Measurements from ENCODE around the gene MYO1C.
"Not testable (repeated sequence)": the region's sequence is repeated elsewhere in the genome, so short reads cannot be mapped to it uniquely, and the experiment has no call there.

Gene MYO1C

GRCh38 chr17:1431631-1432104 is 60.8 kb downstream of the MYO1C start:
- no peaks in the 10 kb centered on the region for H3K9me3 ChIP-seq (replicated peaks in 1 of 11)
- H3K27ac ChIP-seq = no peak overlapping the region
- H4K20me1 ChIP-seq = peaks cover 51 to 100% (median 100%) of the 10 kb centered on the region in 11 experiments
- H3K36me3 ChIP-seq = peaks cover 84 to 100% (median 97%) of the 10 kb centered on the region in 11 experiments
- no peak for TF ChIP-seq Cebpa-rat (IDR thresholded peaks at IDR 0.05)
- H3K4me3 ChIP-seq = no peak overlapping the region
- H3K27me3 ChIP-seq = no peaks in the 10 kb centered on the region
- H3K4me1 ChIP-seq = peaks cover 8 to 20% (median 14%) of the 10 kb centered on the region in 10 experiments
- peak overlapping the region in 4 of 11 experiments; percentile 1 to 43 (median 8); a peak in 2 of 22 replicates for H3K9ac ChIP-seq
- H3K4me2 ChIP-seq = peak overlapping the region in 9 of 11 experiments; percentile 1 to 59 (median 31); a peak in 9 of 22 replicates

- TF ChIP-seq Cebpa-rat (IDR thresholded peaks at IDR 0.05) = no peak
- peaks cover 0 to 8% (median 0%) of the 10 kb centered on the region in 10 experiments; a peak in 1 of 20 replicates for H3K4me1 ChIP-seq
- no peak overlapping the region for H3K4me3 ChIP-seq
- H3K36me3 ChIP-seq = peaks cover 82 to 97% (median 90%) of the 10 kb centered on the region in 11 experiments
- H3K9me3 ChIP-seq (replicated peaks in 1 of 11) = no peaks in the 10 kb centered on the region
- H3K27ac ChIP-seq = no peak overlapping the region
- no peak overlapping the region for H3K4me2 ChIP-seq
- no peak overlapping the region for H3K9ac ChIP-seq
- H4K20me1 ChIP-seq = peaks cover 26 to 94% (median 78%) of the 10 kb centered on the region in 11 experiments
- H3K27me3 ChIP-seq = no peaks in the 10 kb centered on the region
Observed at GRCh38 chr17:1423456-1424135, 68.9 kb downstream of the MYO1C start.

GRCh38 chr17:1422885-1423284 is 69.6 kb downstream of the MYO1C start:
- no peak overlapping the region for H3K4me2 ChIP-seq
- TF ChIP-seq Cebpa-rat (IDR thresholded peaks at IDR 0.05) = no peak
- peaks cover 76 to 97% (median 90%) of the 10 kb centered on the region in 11 experiments for H3K36me3 ChIP-seq

GRCh38 chr17:1421470-1421869 is 71.0 kb downstream of the MYO1C start:
- peaks cover 67 to 97% (median 87%) of the 10 kb centered on the region in 11 experiments for H3K36me3 ChIP-seq
- no peak overlapping the region for H3K27ac ChIP-seq
- peaks cover 20 to 88% (median 57%) of the 10 kb centered on the region in 11 experiments for H4K20me1 ChIP-seq
- no peaks in the 10 kb centered on the region for H3K9me3 ChIP-seq (replicated peaks in 1 of 11)
- no peaks in the 10 kb centered on the region for H3K27me3 ChIP-seq
- TF ChIP-seq Cebpa-rat (IDR thresholded peaks at IDR 0.05) = no peak
- H3K9ac ChIP-seq = no peak overlapping the region
- peaks cover 0 to 8% (median 0%) of the 10 kb centered on the region in 10 experiments; a peak in 1 of 20 replicates for H3K4me1 ChIP-seq
- no peak overlapping the region for H3K4me2 ChIP-seq
- H3K4me3 ChIP-seq = no peak overlapping the region

More at GRCh38 chr17:1422885-1423284, 69.6 kb downstream of the MYO1C start:
- Histone ChIP-seq H3K27ac (no peak overlapping the region), H3K9ac (no peak overlapping the region), H3K9me3 (replicated peaks in 1 of 11) (no peaks in the 10 kb centered on the region), H4K20me1 (peaks cover 25 to 94% (median 71%) of the 10 kb centered on the region in 11 experiments), H3K4me1 (peaks cover 0 to 8% (median 0%) of the 10 kb centered on the region in 10 experiments; a peak in 1 of 20 replicates), H3K4me3 (no peak overlapping the region), H3K27me3 (no peaks in the 10 kb centered on the region)

- H3K27ac ChIP-seq = no peak overlapping the region
- peaks cover 15 to 85% (median 52%) of the 10 kb centered on the region in 11 experiments for H4K20me1 ChIP-seq
- H3K4me1 ChIP-seq = peaks cover 0 to 8% (median 0%) of the 10 kb centered on the region in 10 experiments; a peak in 1 of 20 replicates
- no peaks in the 10 kb centered on the region for H3K9me3 ChIP-seq (replicated peaks in 1 of 11)
- no peak overlapping the region for H3K9ac ChIP-seq
- TF ChIP-seq Cebpa-rat (IDR thresholded peaks at IDR 0.05) = no peak
- H3K4me3 ChIP-seq = no peak overlapping the region
- no peak overlapping the region for H3K4me2 ChIP-seq
- H3K27me3 ChIP-seq = no peaks in the 10 kb centered on the region
- H3K36me3 ChIP-seq = peaks cover 62 to 96% (median 82%) of the 10 kb centered on the region in 11 experiments
Observed at GRCh38 chr17:1420981-1421380, 71.5 kb downstream of the MYO1C start.

- no peak for TF ChIP-seq Cebpa-rat (IDR thresholded peaks at IDR 0.05)
- peaks cover 54 to 88% (median 74%) of the 10 kb centered on the region in 11 experiments for H3K36me3 ChIP-seq
- H4K20me1 ChIP-seq = peaks cover 7 to 80% (median 44%) of the 10 kb centered on the region in 11 experiments; a peak in 21 of 22 replicates
- H3K9ac ChIP-seq = no peak overlapping the region
- H3K27ac ChIP-seq = no peak overlapping the region
- no peaks in the 10 kb centered on the region for H3K27me3 ChIP-seq
- H3K4me3 ChIP-seq = no peak overlapping the region
- no peaks in the 10 kb centered on the region for H3K9me3 ChIP-seq (replicated peaks in 1 of 11)
- H3K4me1 ChIP-seq = peaks cover 0 to 8% (median 0%) of the 10 kb centered on the region in 10 experiments; a peak in 3 of 20 replicates
- H3K4me2 ChIP-seq = no peak overlapping the region
Observed at GRCh38 chr17:1420163-1420562, 72.3 kb downstream of the MYO1C start.

- not testable (repeated sequence) for H3K9me3 ChIP-seq (replicated peaks in 1 of 11); H3K27me3 ChIP-seq; H3K4me3 ChIP-seq; H3K9ac ChIP-seq; H3K27ac ChIP-seq; H3K4me2 ChIP-seq
- Histone ChIP-seq H4K20me1 (peaks cover 0 to 78% (median 28%) of the 10 kb centered on the region in 11 experiments; a peak in 20 of 22 replicates), H3K4me1 (peaks cover 0 to 22% (median 2%) of the 10 kb centered on the region in 10 experiments; a peak in 10 of 20 replicates), H3K36me3 (peaks cover 38 to 71% (median 57%) of the 10 kb centered on the region in 11 experiments)
Observed at GRCh38 chr17:1418476-1418875, 74.0 kb downstream of the MYO1C start.

GRCh38 chr17:1416414-1416813 is 76.1 kb downstream of the MYO1C start:
- no peak overlapping the region for H3K9ac ChIP-seq
- H3K4me3 ChIP-seq = no peak overlapping the region
- H3K27me3 ChIP-seq = no peaks in the 10 kb centered on the region
- no peak for TF ChIP-seq Cebpa-rat (IDR thresholded peaks at IDR 0.05)
- peaks cover 0 to 23% (median 6%) of the 10 kb centered on the region in 10 experiments; a peak in 12 of 20 replicates for H3K4me1 ChIP-seq
- H4K20me1 ChIP-seq = peaks cover 0 to 73% (median 7%) of the 10 kb centered on the region in 11 experiments; a peak in 11 of 22 replicates
- no peak overlapping the region for H3K4me2 ChIP-seq
- H3K9me3 ChIP-seq (replicated peaks in 1 of 11) = peaks cover 0 to 5% (median 0%) of the 10 kb centered on the region in 11 experiments; a peak in 1 of 22 replicates
- no peak overlapping the region for H3K27ac ChIP-seq
- H3K36me3 ChIP-seq = peaks cover 17 to 51% (median 37%) of the 10 kb centered on the region in 11 experiments

- peak overlapping the region in 3 of 11 experiments; percentile 6 to 21 (median 21); a peak in 1 of 22 replicates for H3K4me2 ChIP-seq
- H3K4me1 ChIP-seq = peaks cover 0 to 23% (median 6%) of the 10 kb centered on the region in 10 experiments; a peak in 12 of 20 replicates
- peaks cover under 1 to 34% (median 21%) of the 10 kb centered on the region in 11 experiments; a peak in 21 of 22 replicates for H3K36me3 ChIP-seq
- H3K9me3 ChIP-seq (replicated peaks in 1 of 11) = peaks cover 0 to 5% (median 0%) of the 10 kb centered on the region in 11 experiments; a peak in 1 of 22 replicates
- H3K27ac ChIP-seq = no peak overlapping the region
- no peaks in the 10 kb centered on the region for H3K27me3 ChIP-seq
- no peak for TF ChIP-seq Cebpa-rat (IDR thresholded peaks at IDR 0.05)
- peaks cover 0 to 58% (median 0%) of the 10 kb centered on the region in 11 experiments; a peak in 7 of 22 replicates for H4K20me1 ChIP-seq
- H3K4me3 ChIP-seq = no peak overlapping the region
- H3K9ac ChIP-seq = no peak overlapping the region
Observed at GRCh38 chr17:1414634-1415033, 77.9 kb downstream of the MYO1C start.
